ENCODE results near the gene SREK1.
"Not testable (repeated sequence)": the region's sequence is repeated elsewhere in the genome, so short reads cannot be mapped to it uniquely, and the experiment has no call there.

SREK1 gene

GRCh38 chr5:66222455-66222854, 78.4 kb downstream of the SREK1 start:
- TF ChIP-seq POLR2A (IDR thresholded peaks at IDR 0.05; ENCODE audit: extremely low read depth, insufficient read length) = no peak
- no peak for TF ChIP-seq MAX (IDR thresholded peaks at IDR 0.05; ENCODE audit: low read depth, low read length)
- no peak for TF ChIP-seq MYC (IDR thresholded peaks at IDR 0.05; ENCODE audit: low read depth, low read length)
- TF ChIP-seq CTCF (IDR thresholded peaks at IDR 0.05; ENCODE audit: low read depth, low read length) = no peak
- H3K4me3 ChIP-seq (ENCODE audit: low read depth, low read length) = no peak overlapping the region
- no peak for DNase-seq (ENCODE audit: low read depth)

GRCh38 chr5:66222896-66223295, 78.8 kb downstream of the SREK1 start:
- DNase-seq (ENCODE audit: low read depth); H3K4me3 ChIP-seq (ENCODE audit: low read depth, low read length): not testable (repeated sequence)

GRCh38 chr5:66223637-66224036, 79.5 kb downstream of the SREK1 start:
- DNase-seq (ENCODE audit: low read depth) = peak; percentile 40
- no peak overlapping the region for H3K4me3 ChIP-seq (ENCODE audit: low read depth, low read length)
- no peak for TF ChIP-seq POLR2A (IDR thresholded peaks at IDR 0.05; ENCODE audit: extremely low read depth, insufficient read length)
- TF ChIP-seq CTCF (IDR thresholded peaks at IDR 0.05; ENCODE audit: low read depth, low read length) = peak; percentile 28

- no peak for TF ChIP-seq MYC (IDR thresholded peaks at IDR 0.05; ENCODE audit: low read depth, low read length)
- no peak for TF ChIP-seq POLR2A (IDR thresholded peaks at IDR 0.05; ENCODE audit: extremely low read depth, insufficient read length)
- TF ChIP-seq CTCF (IDR thresholded peaks at IDR 0.05; ENCODE audit: low read depth, low read length) = no peak
- TF ChIP-seq MAX (IDR thresholded peaks at IDR 0.05; ENCODE audit: low read depth, low read length) = no peak
- no peak for DNase-seq (ENCODE audit: low read depth)
- no peak overlapping the region for H3K4me3 ChIP-seq (ENCODE audit: low read depth, low read length)
Observed at GRCh38 chr5:66224274-66224673, 80.2 kb downstream of the SREK1 start.

- no peak overlapping the region for H3K4me3 ChIP-seq (ENCODE audit: low read depth, low read length)
- DNase-seq (ENCODE audit: low read depth) = no peak
- TF ChIP-seq CTCF (IDR thresholded peaks at IDR 0.05; ENCODE audit: low read depth, low read length) (no peak), MAX (IDR thresholded peaks at IDR 0.05; ENCODE audit: low read depth, low read length) (no peak), POLR2A (IDR thresholded peaks at IDR 0.05; ENCODE audit: extremely low read depth, insufficient read length) (no peak), MYC (IDR thresholded peaks at IDR 0.05; ENCODE audit: low read depth, low read length) (no peak)
Observed at GRCh38 chr5:66224773-66225553, 80.9 kb downstream of the SREK1 start.

GRCh38 chr5:66230551-66230950, 86.5 kb downstream of the SREK1 start:
- TF ChIP-seq MAX (IDR thresholded peaks at IDR 0.05; ENCODE audit: low read depth, low read length) = no peak
- TF ChIP-seq MYC (IDR thresholded peaks at IDR 0.05; ENCODE audit: low read depth, low read length) = no peak
- TF ChIP-seq POLR2A (IDR thresholded peaks at IDR 0.05; ENCODE audit: extremely low read depth, insufficient read length) = no peak
- TF ChIP-seq CTCF (IDR thresholded peaks at IDR 0.05; ENCODE audit: low read depth, low read length) = no peak
- no peak overlapping the region for H3K4me3 ChIP-seq (ENCODE audit: low read depth, low read length)
- DNase-seq (ENCODE audit: low read depth) = peak; percentile 29

Data from NB4 (cell line).